HG03097 (cell line): Measurements from ENCODE around the gene SLC4A4.

ENCODE experiments used
- ATAC-seq: cut with Tn5 transposase; IDR thresholded peaks from one replicate; pipeline ENCODE4 v1.9.1; 2021; ENCODE audit not compliant: unreplicated experiment, low FRiP score

The SLC4A4 gene

GRCh38 chr4:71356924-71357663 lies 18.3 kb downstream of the SLC4A4 start:
- no peak for ATAC-seq

DNA sequence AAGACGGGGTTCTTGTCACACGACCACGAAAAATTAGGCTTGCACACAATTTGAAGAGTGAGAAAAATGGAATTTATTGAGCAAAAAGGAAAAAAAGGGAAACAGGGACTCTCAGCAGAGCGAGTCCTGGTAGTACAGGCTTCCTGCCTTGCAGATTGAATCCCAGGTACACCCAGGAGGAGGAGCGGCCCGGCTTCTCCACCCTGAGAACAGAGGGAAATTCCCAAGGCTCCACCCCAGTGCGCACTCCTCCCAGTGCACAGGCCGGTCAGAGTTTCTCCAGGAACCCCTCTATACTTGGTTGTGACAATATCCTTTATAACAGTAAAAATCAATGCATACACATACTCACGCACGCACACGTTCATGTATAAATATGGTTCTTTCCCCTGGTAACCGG lies 22.0 kb downstream of the SLC4A4 start:
- no peak for ATAC-seq

DNA sequence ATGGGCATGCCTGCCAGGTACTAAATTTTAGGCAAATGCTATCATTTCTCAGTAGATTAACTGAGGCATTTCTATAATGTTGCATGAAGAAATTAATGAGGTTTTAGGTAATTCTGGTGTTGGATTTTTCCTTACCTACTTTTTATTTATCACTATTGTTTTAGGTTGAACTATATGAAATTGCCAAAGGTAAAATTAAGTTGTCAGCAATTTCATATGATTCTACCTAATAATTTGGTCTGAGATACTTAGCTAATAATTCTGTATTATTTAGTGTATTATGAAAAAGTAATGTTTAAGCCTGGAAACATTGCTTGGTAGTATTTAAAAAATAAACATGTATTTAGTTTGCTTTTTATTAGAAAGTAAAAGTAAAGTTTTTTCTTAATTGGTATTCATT lies 22.7 kb downstream of the SLC4A4 start:
- ATAC-seq, result no peak

DNA sequence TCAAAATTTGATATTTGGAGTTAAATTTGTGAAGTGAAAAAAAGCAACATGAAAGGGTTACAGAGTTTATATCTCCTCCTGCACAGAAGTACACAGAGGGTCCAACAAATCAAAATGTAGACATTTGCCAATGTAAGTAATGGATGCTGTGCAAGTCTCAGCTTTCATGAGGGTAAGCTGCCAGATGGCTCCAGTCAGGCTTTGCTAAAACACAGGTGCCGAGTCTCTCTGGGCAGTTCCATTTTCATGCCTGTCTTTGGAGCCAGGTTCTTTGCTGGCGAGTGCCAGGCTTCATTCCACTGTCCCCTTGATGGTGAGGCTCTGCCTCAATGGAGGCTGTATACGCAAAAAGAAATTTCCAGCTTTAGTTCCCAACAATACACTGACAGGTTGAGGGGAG lies 27.9 kb downstream of the SLC4A4 start:
- ATAC-seq, result no peak

GRCh38 chr4:71367546-71367945 lies 28.7 kb downstream of the SLC4A4 start:
- no peak for ATAC-seq

GRCh38 chr4:71368906-71369305 lies 30.1 kb downstream of the SLC4A4 start:
- ATAC-seq, result no peak

DNA sequence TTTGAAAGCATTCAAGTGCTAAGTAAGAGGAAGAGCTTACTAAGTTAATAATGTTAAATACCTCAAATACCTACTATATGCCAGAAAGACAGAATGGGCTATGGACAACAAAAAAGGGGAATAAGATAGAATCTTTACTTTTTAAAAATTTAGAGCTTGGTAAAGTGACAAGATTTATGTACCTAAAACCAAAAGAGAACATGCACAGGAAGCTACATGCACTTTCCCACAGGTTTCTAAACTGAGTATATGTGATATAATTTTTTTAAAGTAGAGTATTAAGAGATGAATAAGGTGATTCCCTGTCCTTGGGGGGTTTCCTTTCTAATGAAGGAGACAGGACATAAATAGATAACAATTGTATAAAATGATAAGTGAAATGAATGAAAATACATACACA lies 30.7 kb downstream of the SLC4A4 start:
- no peak for ATAC-seq

DNA sequence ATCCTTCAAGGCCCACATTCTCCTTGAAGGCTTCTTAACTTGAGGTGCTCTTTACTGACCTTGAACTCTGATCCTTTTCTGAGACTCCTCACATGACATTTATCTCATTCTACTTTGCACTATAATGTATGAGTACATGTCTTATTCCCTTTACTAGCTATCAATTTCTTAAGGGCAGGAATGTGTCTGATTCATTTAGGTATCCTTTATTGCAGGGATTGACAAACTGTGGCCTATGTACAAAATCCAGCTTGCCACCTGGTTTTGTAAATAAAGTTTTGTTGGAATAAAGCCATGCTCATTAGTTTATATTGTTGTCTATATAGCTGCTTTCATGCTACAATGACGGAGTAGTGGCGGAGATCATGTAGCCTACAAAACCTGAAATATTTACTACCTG lies 36.7 kb downstream of the SLC4A4 start:
- ATAC-seq, result no peak

DNA sequence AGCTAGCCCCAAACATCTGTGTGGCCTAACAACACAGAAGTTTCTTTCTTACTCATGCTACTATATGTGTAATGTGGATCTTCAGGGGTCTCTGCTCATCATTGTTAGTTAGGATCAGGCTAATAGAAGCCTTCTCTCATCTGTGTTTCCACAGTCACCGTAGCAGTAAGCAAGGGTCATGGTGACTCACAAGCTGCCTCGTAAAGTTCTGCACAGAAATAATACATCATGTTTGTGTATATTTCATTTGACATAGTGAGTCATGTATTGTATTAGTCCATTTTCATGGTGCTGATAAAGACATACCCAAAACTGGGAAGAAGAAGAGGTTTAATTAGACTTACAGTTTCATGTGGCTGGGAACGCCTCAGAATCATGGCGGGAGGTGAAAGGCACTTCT lies 38.7 kb downstream of the SLC4A4 start:
- no peak for ATAC-seq

DNA sequence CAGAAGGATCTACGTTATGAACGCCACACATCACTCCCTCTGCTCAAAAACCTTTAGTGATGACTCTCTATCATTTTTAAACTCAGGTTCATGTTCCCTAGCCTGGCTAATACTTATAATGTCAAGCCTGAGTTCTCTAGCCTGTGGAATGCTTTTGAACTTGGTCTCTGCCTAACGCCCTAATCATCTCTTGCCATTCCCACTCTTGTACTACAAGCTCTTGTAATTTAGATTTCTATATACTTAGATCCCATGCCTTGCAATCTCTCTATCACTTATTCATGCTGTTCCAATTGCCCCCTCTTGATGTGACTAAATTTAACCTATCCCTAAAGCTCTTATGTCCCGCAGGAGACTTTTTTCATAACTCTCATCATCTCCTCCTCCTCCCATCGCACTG lies 40.3 kb downstream of the SLC4A4 start:
- ATAC-seq, result no peak

- no peak for ATAC-seq
Measured at GRCh38 chr4:71380788-71381187, 42.0 kb downstream of the SLC4A4 start.

DNA sequence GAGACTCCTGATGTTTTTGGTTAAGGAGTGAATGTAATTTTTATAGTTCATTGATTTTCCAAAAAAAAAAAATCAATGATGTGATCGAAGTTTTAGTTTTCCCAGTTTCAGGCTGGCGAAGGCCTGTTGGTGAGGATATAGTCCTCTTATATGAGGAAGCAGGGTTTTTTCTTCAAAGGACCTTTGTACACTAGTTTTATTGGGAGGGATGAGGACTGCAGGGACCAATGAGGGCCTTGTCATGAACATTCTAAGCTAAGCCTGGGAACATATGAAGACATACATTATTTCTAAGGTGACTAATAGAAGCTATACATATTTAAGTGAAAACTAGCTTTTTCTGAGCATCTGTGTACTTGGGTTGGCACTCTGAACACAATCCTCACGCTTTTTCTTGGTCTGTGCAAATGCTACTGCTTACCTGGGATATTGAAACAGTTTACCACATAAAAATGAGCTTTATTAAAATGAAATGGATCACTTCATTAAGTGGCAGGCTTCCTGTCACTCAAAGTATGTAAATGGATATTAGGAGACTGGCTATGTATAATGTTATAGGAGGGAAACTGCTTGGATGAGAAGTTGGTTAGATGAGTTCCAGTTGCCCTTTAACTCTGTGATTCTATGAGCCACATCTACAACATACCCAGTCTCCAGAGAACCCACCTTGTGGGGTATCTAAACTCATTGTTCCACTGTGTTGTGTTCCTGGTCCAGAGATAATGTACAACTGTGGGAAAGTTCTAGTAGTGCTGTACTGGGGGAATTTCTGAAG lies 43.5 kb downstream of the SLC4A4 start:
- no peak for ATAC-seq

GRCh38 chr4:71382900-71383560 lies 44.2 kb downstream of the SLC4A4 start:
- ATAC-seq, result no peak

DNA sequence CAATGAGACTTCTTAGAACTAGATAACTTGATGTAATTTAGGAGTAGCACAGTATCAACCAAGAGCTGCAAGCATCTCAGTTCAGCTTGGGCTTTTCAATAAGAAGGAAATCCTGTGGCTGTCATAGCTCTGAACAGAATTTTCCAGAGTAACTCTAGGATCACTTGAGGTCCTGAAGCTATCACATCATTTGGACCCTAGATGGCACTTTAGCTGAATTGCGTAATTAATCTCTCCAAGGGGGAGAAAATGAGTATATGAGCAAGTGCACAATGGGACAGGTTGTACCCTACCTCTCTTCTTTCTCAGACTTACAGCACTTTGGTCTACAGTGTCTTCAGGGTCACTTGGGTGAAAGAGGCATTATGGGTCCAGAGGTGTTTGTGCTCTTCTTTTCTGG lies 45.2 kb downstream of the SLC4A4 start:
- no peak for ATAC-seq

- no peak for ATAC-seq
Measured at GRCh38 chr4:71389149-71389827, 50.5 kb downstream of the SLC4A4 start.

DNA sequence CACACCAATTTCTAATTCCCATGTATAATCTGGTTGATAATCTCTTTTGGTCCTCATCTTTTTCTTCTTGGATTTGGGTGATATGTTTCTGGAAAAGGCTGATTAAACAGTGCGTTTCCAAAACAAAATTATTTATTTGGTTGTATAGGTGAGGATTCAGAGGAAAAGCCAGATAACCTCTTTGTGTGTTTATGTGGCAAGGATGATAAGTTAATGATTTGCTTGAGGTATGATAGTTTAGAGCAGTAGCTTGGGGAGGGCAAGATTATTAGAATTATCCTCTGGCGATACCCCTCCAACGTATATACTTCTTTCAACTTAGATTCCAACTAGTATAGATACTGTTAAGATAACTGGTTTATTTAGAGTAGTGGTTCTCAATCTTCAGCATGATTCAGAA lies 53.3 kb downstream of the SLC4A4 start:
- no peak for ATAC-seq

- no peak for ATAC-seq
Measured at GRCh38 chr4:71396382-71396781, 57.6 kb downstream of the SLC4A4 start.

DNA sequence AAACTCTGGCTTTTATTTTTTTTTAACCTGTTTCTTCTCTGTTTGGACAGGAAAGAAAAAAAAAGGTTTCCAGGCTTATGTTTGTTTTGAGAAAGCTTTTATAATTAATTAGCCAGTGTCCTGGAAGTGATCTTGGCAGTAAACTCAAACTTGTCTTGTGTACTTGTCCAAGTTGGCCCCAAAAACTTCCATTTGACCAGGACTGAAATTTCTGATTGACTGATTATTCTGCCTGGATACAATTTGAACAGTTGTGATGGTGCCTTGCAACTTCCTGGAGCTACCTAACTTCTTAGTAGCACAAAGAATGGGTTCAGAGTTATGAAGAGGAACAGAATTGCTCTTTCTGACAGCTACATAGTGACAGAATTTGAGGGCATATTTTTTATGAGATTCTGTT lies 62.0 kb downstream of the SLC4A4 start:
- ATAC-seq, result no peak

GRCh38 chr4:71402616-71403015 lies 63.8 kb downstream of the SLC4A4 start:
- ATAC-seq, result no peak

- ATAC-seq, result no peak
Measured at GRCh38 chr4:71404049-71404448, 65.2 kb downstream of the SLC4A4 start.

DNA sequence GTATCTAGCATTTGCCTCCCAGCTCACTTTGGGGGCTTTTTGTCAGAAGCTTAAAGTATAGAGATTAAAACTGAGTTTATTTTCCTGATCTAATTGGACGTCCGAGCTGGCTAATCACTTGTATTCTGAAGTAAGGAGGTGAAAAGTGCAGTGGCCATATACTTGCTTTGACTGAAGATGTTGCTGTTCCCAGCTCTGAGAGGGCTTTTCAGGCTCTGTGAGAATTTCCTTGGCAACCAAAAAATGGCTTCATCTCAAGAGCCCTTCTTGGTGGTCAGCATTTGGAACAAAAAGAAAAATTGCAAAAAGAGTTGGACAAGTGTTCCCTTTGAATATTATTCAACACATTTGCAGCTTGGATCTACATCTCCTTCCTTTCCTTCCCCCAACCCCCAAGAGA lies 67.0 kb downstream of the SLC4A4 start:
- ATAC-seq, result no peak
